HG02870 (cell line): ENCODE measurements around the gene DEGS2.

ENCODE experiments used
- ATAC-seq: cut with Tn5 transposase; IDR thresholded peaks from one replicate; pipeline ENCODE4 v1.9.1; 2021; ENCODE audit warnings: mild to moderate bottlenecking, moderate library complexity; ENCODE audit not compliant: unreplicated experiment

DEGS2 gene

DNA sequence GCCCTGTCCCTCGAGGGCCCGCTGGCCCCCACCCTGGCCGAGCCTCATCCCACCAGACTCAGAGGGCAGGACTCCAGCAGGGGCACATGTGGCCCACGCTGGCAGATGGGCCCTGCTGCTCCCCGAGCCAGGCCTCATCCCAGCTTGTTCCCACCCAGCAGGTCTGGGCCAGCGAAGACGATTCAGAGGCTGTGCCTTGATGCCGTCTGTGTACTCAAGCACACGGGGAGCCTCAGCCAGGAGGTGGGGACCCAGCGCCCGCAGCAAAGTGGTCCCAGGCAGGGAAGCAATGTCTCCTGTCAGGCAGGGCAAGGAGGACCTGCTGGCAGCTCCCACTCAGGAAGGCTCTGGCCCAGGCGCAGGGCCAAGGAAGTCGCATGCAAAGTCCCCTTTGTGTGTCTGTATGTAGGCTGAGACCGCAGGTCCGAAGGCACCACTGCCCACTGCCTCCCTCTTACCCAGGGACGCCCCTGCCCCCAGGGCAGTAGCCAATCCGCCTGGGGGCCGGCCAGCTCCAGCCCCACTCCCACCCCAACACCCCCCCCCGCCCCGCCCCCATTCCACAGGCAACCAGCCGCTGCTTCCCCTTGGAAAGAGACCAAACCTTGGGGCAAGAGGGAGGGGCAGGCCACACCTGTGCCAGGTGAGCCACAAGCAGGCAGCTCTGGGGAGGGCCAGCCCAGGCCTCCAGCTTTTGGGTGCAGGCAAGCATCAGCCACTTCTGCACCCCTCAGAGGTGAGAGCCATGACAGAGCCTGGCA, 9.4 kb downstream of the DEGS2 start:
- ATAC-seq, result no peak

DNA sequence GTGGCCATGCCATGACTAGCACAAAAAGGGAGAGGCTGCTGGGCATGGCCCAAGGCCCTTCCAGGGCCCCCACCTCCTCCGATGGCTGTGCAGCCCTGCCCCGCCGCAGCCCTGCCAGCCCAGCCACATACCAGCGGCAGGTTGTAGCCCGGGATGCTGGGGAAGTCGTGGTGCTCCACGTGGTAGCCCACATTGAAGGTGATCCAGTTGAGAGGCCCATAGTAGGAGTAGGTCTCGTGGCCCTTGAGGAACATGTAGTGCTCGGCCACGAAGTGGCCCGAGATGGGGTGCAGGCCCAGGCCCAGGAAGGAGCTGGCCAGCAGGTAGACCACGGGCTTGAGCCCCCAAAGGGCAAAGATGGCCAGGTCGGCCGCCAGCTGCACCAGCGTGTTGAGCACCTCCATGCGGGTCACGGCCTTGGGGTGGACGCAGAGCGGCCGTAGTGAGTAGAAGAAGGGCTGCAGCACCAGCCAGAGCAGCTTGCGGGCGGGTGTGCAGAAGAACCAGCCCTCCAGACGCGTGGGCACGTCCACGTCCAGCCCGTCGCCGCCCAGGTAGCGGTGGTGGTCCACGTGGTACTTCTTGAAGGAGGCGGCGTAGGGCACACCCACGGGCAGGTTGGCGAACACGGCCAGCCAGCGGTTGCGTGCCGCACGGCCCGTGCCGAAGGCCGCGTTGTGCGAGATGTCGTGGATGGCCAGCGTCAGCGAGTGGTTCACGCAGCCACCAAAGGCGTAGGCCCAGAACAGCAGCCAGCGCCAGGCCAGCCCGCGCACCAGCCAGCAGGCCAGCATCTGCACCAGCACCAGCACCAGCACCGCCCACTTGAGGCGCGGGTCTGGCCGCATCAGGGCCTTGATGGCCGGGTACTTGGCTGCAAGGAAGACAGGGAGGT, 10.4 kb downstream of the DEGS2 start:
- no peak for ATAC-seq

DNA sequence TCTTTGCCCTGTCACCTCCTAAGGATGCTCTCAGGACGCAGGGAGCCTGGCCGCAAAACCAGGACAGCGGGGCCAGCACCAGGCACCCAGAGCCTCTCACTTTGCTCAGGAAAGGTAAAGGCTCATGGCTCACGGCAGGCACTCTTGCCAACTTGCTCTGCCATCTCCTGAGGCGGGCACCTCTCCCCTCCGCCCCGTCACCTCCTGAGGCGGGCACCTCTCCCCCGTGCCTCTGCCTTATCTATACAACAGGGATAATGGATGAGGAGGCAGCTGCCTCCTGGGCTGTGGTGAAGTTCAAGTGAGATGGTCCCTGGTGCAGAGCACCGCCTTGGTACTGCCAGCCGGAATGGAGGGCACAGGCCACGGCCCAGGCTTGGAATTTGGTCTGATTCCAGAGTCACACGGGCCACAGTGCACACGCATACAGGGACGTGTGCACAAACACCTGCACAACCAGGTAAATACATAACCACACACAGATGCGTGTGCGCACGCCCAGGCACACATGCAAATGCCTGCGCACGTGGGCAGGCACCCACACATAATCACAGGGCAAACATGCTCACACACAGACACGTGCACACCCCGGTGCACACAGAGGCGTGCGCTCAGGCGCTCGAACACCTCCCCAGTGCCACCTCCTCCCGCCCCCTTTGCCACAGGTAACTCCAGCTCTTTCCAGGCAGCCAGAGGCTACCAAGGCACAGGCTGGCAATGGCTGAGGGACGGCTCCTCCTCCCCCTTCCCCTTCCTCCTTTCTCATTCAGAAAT, 11.6 kb downstream of the DEGS2 start:
- no peak for ATAC-seq

- no peak for ATAC-seq
These were observed 12.2 kb downstream of the DEGS2 start for GRCh38 chr14:100147181-100147631.

GRCh38 chr14:100146531-100147091, 12.8 kb downstream of the DEGS2 start:
- ATAC-seq, result no peak

- ATAC-seq, result no peak
These were observed 13.6 kb downstream of the DEGS2 start for GRCh38 chr14:100145682-100146464.

- ATAC-seq, result no peak
These were observed 14.3 kb downstream of the DEGS2 start for GRCh38 chr14:100144996-100145646.

DNA sequence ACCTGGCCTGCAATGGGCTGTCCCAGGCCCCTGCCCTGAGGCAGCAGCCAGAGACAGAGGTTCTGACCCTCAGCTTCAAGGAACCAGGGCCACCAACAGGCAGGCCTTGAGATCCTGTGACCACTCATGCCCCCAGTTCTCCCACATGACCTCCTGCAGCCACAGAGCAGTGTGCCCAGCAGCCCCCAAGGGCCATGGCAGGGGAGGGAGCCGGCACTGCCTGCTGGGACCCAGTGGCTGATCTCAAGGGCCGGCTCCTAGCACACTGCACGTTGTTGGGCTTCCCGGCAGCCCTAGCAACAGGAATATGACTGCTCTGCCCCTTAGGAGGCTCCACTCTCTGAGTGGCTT, 14.8 kb downstream of the DEGS2 start:
- ATAC-seq, result no peak

DNA sequence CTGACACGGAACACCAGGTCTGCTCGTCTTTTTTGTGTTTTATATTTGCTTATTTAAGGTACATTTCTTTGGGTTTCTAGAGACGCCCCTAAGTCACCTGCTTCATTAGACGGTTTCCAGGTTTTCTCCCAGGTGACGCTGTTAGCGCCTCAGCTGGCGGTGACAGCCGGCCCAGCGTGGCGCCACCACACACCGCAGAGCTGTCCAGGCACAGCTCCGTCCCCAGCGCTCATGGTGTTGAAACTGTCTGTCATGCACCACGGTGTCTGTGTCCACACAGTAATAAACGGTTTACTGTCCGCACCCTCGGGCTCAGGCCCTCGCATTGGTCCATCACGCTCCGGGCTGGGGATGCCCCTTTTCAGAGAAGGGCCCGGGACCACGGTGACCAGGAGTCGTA, 15.5 kb downstream of the DEGS2 start:
- no peak for ATAC-seq

GRCh38 chr14:100143523-100143922, 15.9 kb downstream of the DEGS2 start:
- no peak for ATAC-seq

DNA sequence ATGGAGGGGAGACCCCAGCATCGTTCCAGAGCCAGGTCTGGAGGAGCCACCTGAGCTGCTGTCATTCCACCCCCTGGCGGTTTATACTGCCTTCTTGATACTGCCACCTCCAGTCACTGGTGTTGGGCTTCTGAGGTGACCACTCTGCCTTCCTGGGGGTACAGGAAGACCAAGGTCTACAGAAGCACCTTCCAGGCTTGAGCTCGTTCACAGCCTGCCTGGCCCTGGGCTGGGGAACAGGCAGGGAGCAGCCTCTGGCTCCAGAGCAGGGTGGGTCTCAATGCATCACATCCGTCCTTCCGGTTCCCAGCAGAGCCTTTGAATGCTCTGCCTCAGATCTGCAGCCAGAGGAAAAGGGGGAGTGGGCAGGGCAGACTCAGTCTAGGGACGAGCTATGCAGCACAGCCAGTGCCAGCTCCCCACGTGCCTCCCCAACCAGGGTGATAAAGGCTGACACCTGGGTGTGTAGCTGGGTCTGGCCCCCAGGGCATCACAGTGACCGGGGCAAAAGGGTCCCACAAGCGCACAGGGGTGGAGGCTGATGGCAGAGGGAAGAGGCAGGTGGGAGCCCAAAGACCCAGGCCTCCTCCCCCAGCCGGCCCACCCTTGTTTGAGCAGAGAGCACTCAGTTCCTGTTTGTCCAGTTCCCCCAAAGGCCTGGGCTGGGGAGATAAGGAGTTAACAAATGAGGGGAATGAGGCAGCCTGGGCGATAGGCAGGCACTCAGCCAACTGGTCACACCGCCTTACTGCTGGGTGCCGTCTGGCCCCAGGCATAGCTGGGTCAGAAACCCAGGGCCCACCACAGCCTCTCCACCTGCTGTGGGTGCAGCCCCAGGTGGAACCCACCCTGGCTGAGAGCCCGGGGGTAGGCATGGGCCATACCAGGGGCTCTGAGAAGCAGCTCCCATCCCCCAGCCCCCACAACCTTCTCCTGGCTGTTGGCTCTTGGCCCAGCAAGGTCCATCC, 17.1 kb downstream of the DEGS2 start:
- no peak for ATAC-seq

DNA sequence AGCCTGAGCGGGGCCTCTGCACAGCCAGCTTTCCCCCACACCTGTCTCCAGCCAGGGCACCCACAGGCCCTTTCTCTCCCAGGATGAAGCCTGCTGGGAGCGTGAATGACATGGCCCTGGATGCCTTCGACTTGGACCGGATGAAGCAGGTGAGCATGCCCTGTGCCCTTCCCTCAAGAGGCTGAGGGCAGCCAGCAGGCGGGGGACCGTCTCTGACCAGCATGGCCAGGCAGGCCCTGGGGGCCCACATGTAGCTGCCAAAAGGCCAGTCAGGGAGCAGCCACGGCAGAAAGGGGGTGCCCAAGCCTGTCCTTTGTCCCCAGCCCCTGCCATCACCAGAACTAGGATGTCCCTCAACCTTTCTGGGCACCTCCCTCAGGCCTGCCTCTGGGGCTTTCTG, 18.3 kb downstream of the DEGS2 start:
- no peak for ATAC-seq

GRCh38 chr14:100140452-100141078, 18.9 kb downstream of the DEGS2 start:
- no peak for ATAC-seq

DNA sequence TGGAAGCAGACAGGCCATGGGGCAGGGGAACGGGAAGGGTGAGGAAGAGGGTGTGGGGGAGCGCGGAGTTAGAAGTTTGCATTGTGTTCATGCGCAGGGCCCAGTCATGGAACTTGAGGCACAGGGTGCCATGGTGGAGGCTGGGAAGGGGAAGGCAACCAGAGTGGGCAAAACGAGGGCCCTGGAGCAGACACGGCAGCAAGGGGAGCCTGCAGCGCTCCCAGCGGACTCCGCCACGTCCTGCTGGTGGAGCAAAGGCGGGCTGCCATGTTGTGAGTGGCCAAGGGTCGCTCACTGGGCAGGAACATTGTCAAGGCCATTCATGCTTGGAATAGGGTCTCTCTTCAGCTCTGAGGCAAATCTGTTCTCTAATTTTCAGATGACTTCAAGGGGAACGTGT, 20.5 kb downstream of the DEGS2 start:
- ATAC-seq, result no peak

DNA sequence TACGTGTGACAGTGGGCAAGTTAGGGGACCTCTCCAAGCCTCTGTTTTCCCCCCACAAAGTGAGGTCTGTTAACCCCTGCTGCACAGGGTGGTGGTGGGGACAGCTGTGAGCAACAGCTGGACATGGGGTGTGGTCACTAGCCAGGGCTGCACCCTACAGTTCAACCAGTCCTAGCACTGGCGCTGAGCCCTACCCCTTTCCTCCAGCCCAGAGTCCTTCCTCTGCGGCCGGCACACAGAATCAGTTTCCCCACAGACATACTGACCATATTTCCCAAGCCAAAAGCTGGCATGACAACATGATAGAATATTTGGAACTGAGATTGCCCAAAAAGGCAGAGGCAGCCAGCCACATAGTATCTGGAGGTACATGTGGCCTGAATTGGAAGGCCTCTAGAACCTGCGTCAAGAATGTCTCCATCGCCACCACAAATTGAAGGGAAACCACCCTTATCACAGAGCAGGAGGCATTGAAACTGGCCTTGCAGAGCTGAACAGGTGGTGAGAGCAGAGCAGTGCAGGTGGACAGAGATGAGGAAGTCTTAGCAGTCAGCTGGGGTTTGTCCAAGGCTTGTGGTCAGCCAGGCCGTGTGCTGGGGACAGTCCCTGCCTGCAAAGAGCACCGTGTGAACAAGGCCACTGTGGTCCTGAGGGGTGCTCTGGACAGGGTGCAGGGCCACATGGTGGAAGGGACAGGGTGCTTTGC, 21.2 kb downstream of the DEGS2 start:
- peak; percentile 72 for ATAC-seq

DNA sequence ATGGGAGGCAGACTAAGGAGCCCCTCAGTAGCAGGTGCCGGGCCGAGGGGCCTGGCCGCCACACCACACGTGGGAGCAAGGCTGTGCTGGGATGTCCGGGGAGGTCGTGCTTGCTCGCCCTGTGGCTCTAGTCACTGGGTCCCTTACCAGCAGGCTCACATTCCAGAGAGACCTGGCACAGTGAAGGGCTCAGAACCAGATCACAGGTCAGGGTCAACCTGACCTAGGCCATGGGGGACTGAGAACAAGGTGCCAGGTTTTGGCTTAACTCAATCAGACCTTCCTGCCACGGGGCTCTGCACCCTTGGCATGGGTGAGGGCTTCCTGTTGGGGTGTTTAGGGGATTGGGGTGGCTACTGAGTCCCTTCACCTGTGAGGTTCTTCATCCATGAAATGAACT, 22.3 kb downstream of the DEGS2 start:
- ATAC-seq, result no peak

DNA sequence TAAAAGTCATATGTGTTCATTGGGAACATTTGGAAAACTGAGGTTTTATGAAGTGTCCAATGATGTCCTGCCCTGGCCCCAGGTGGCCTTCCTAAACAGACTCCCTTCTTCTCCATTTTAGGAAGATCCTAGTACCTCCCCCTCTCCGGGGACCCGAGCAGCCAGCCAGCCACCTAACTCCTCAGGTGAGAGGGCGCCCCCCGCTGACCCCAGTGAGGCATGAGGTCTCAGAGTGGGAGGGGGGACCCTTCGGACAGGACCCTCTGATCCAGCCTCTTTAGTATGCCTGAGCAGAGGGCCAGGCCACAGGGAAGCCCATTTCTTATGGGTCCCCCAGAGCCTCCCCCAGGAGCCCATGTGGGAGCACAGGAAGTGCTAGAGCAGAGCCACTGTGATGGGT, 23.7 kb downstream of the DEGS2 start:
- no peak for ATAC-seq

- ATAC-seq, result no peak
These were observed 24.4 kb downstream of the DEGS2 start for GRCh38 chr14:100135073-100135472.
